ENCODE results near the gene GPR25. TPM values are rescaled to one million over a fixed set of nuclear protein-coding genes. Genes with fewer than 3 reads are reported as not detected.
A peak's percentile ranks its signal among the peaks of the same experiment; 100 is the strongest.

Gene GPR25
- total RNA-seq, 2 donors from 2014 or later, result 1.3 TPM; not detected in 1

- H3K9me3 ChIP-seq, result no peaks in the 10 kb centered on the region
Observed at GRCh38 chr1:200892958-200893357, 20.2 kb downstream of the GPR25 start.

DNA sequence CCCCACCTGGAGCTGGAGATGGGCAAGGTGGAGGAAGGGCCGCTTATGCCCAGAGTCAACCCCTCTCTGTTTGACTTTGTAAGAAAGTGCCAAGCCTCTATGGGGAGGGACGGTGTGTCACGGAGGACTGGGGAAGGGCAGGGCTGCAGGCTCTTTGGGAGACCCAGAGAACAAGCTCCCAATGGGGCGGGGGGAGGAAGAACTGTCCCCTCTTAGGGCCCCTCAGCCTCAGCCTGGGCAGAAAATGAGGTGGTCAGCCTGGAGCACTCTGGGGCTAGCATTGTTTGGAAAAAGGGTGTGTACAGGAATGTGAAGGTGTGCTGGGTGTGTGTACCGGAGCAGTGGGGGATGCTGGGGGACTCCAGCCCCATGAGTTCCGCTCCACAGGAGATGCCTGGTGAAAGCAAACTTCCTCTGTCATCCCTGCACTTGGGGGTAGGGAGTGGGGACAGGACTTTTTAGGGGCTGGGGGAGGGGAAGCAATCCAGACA is 20.7 kb downstream of the GPR25 start:
- Histone ChIP-seq H3K4me3 (no peak overlapping the region), H3K4me1 (peaks cover 54% of the 10 kb centered on the region), H3K27me3 (no peaks in the 10 kb centered on the region), H3K27ac (peak overlapping the region in 3 of 4 donors; percentile 91 to 96 (median 93)), H3K36me3 (replicated peaks in 1 of 2; ENCODE audit: insufficient read depth in 1 of 2, low read depth in 2 of 2) (no peaks in the 10 kb centered on the region), H3K9me3 (no peaks in the 10 kb centered on the region)
- TF ChIP-seq POLR2A (IDR thresholded peaks at IDR 0.05), result no peak
- TF ChIP-seq CTCF (IDR thresholded peaks at IDR 0.05), result no peak
- intact Hi-C loops (cut with DNase I), result no loop called here
- WGBS, 2 donors, result 73 to 75% methylated on average over 6 of the region's 6 CpGs
- ATAC-seq, result no peak
- no peak for DNase-seq

More at GRCh38 chr1:200892958-200893357, 20.2 kb downstream of the GPR25 start:
- no peaks in the 10 kb centered on the region for H3K27me3 ChIP-seq
- intact Hi-C loops (cut with DNase I), result no loop called here
- DNase-seq (no peak), ATAC-seq (no peak)
- TF ChIP-seq POLR2A (IDR thresholded peaks at IDR 0.05), result no peak
- no peak for TF ChIP-seq CTCF (IDR thresholded peaks at IDR 0.05)
- no peaks in the 10 kb centered on the region for H3K36me3 ChIP-seq (replicated peaks in 1 of 2; ENCODE audit: insufficient read depth in 1 of 2, low read depth in 2 of 2)
- no peak overlapping the region for H3K4me3 ChIP-seq
- H3K27ac ChIP-seq, result peak overlapping the region in 2 of 4 donors; percentile 19 to 96
- peaks cover 49% of the 10 kb centered on the region for H3K4me1 ChIP-seq

DNA sequence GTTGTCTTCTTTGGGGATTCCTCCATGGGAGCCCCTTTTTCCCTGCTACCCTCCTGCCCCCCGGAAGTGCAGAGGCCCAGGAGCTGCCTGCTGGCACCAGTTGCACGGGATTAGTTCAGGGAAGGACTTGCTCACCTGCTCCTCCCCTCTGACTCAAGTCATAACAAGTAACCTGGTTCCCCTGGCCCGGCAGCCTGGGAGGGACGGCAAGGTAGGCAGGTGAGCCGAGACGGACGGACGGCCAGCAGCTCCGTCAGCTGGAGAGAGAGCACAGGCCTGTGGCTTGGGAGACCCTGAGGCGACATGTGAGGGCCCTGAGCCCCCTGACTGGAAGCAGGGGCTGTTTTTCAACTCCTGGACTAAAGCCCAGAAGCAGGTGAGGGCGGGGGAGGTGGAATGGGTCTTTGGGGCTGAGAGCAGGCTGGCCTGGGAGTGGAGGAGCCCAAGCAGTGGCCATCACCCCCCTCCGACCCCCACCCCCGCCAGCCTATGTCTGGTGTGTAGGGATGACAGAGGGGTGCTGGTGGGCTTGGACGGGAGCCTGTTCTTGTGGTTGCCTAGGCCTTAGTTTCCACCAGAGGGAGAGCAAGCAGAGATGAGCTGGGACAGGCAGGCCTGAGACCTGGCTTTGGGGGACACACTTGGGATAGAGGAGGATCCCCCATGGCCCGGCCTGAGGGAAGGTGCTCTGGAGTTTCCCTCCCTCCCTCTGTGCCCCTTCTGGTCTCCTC is 22.1 kb downstream of the GPR25 start, which contains the start of gene INAVA:
INAVA (plus strand) TSS at position 189 of the 731 bp plus-strand sequence. CDS start 3,501 bp downstream, outside the sequence.
- peak; percentile 81 to 87 (median 84) for DNase-seq
- Histone ChIP-seq H3K27ac (peak within 1 kb of the TSS; percentile 87 to 96 (median 92)), H3K27me3 (no peaks in the 10 kb centered on the region), H3K4me3 (peak within 1 kb of the TSS; percentile 19 to 24), H3K9me3 (no peaks in the 10 kb centered on the region), H3K36me3 (replicated peaks in 1 of 2; ENCODE audit: insufficient read depth in 1 of 2, low read depth in 2 of 2) (peaks cover 0 to 6% of the 10 kb centered on the region in 2 donors), H3K4me1 (peaks cover 57% of the 10 kb centered on the region)
- peak; percentile 63 for ATAC-seq
- TF ChIP-seq POLR2A (IDR thresholded peaks at IDR 0.05) (peak; percentile 84 to 98 (median 95)), CTCF (IDR thresholded peaks at IDR 0.05) (peak in 1 of 7 experiments; percentile 12)
- intact Hi-C loops (cut with DNase I), result no loop called here
- 40 to 42% methylated on average over 10 to 15 of the region's 15 CpGs for WGBS, 2 donors

DNA sequence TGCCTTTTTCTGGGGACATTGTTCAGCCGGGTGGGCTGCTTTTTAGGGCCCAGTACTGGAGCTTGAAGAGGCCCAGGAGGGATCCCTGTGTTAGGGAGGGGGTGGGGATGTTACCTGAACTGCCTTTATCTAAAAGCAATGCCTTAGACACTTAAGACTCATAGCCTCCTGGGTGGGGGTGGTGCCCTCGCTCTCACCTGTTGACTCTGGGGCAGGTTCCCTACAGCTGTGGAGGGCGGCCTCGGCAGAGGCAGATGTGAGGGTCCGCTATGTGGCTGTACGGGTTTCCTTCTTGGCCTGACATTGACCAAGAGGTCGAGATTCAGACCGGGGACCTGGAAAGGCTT is 22.6 kb downstream of the GPR25 start:
- peak overlapping the region; percentile 87 to 96 (median 92) for H3K27ac ChIP-seq
- DNase-seq, result peak; percentile 40 to 65 (median 48)

More for the DNA sequence above, 22.6 kb downstream of the GPR25 start:
- intact Hi-C loops (cut with DNase I), result no loop called here
- Histone ChIP-seq H3K9me3 (no peaks in the 10 kb centered on the region), H3K27me3 (no peaks in the 10 kb centered on the region), H3K4me3 (peak overlapping the region; percentile 5 to 24), H3K4me1 (peaks cover 55% of the 10 kb centered on the region), H3K36me3 (replicated peaks in 1 of 2; ENCODE audit: insufficient read depth in 1 of 2, low read depth in 2 of 2) (peaks cover 0 to 11% of the 10 kb centered on the region in 2 donors)
- TF ChIP-seq POLR2A (IDR thresholded peaks at IDR 0.05) (no peak), CTCF (IDR thresholded peaks at IDR 0.05) (no peak)
- peak; percentile 6 for ATAC-seq
- 24 to 36% methylated on average over 2 to 8 of the region's 8 CpGs for WGBS, 2 donors
